NCI-H1417 (cell line): ENCODE data around the gene SAG.
A peak's percentile ranks its signal among the peaks of the same experiment; 100 is the strongest.

ENCODE experiments used
- DNase-seq, 3 experiments: peaks; one replicate each; lab custom pipeline; 2025; lab: John Stamatoyannopoulos, UW

The SAG gene

GRCh38 chr2:233380995-233381637 is 73.5 kb downstream of the SAG start:
- DNase-seq, result no peak

DNA sequence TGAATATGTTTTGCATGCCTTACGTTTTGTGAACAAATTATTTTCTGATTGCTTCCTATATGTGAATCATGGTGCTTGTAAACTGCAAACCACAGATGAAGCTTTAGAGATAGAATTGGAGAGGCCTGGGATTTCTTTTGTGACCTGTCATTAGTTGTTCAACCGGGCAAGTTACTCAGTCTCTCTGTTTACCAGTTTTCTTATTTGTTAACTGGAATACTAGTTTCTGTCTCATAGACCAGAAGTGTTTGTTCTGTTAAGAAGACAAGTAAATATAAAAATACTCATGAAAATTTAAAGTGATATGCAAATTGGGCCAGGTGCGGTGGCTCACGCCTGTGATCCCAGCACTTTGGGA is 74.0 kb downstream of the SAG start:
- DNase-seq, result no peak

DNA sequence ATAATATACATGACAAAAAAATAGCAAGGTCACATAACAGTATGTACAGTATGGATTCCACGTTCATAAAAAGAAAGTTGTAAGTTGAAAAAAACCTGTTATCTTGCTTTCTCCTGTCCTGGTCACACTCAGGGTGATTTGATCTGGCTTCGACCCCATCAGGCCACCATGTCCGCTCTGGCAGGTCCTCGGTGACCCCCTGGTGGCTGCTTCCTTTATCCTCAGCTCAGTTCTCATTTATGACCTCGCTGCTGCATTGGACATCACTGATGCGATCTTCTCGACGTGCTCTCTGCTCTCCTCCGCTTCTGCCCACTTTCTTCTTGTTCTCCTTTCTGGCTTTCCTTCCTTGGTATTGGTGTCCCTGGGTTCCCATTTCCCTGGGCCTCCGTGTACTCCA is 76.4 kb downstream of the SAG start:
- no peak for DNase-seq

DNA sequence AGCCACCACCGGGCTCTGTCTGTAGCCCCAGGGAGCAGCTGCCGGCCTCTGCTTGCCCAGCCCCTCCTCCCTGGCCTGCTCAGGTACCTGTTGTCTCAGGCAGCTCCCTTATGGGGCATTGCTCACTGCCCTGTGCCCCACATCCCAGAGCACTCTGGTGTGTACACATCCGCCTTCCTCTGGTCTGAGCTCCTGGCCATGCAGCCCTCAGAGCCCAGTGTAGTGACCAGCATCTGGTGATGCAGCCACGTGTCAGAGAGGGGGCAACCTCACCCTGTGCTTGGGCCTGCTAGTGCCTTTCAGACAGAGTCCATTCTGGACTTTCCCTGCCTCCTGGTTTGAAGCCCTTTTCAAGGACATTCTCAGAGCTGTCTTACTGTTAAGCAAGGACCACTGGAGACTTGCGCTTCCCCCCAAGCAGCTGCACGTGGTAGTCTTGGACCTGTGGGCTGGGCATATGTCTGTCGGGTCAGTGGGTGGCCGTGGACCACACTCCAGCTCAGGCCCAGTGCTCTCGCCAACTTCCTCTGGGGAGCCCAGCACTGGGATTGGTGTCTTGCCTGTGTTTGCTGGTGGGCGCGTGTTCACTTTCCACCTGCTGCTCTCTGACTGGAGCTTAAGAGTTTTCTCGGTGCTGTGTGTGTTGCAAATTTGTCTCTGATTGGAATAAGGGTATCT is 77.3 kb downstream of the SAG start:
- peak in 1 of 3 experiments; percentile 11 for DNase-seq

GRCh38 chr2:233385489-233386044 is 78.0 kb downstream of the SAG start:
- no peak for DNase-seq

DNA sequence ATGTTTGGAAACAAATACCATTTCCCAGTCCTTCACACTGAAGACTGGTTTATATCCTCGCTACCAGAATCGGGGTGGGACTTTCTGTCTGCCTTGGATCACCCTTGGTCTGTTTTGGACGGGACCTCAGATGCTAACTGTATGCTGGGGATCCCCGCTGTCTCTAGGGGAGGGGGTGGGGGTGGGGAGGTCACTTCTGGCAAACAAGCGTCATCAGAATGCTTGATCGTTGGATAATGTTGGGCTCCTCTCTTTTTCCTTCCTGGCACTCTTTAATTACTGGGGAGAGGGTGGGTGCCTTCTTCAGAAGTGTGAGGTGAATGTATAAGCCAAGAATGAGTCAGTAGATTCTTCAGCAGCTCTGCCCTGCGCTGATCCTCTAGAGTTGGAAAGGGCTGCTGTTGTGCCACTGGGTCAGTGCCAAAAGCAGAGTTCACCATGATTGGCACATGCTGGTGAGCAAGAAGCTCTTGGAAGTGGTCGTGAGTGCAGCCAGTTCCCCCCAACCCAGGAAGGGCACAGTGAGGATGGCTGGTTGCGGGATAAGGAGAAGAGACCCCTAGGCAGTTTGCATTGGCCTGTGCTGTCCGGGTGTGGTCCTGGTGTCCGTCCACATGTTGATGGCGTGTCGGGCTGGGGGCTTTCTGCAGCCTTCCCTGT is 78.9 kb downstream of the SAG start:
- no peak for DNase-seq

DNA sequence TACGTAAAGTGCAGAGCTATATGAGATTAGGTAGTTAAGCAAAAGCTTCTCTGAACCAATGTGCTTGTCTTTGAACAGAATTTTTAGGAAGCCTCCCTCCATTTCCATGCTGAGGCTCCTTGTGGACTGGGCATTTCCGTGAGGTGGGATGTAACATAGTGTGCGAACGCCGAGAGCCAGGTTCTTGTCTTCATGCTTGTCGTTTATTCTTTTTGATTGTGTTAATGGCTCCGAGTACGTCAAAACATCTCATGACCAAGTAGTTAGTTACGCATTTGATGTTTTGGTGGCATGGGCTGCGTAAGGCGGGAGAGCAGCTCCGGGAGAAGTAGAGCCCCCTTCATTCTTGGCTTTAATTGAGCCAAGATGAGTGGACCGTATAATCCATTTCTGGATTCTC is 79.6 kb downstream of the SAG start:
- DNase-seq, result no peak

GRCh38 chr2:233387667-233388528 is 80.3 kb downstream of the SAG start:
- no peak for DNase-seq

GRCh38 chr2:233389601-233390125 is 82.0 kb downstream of the SAG start:
- no peak for DNase-seq

GRCh38 chr2:233395687-233396086 is 88.1 kb downstream of the SAG start:
- no peak for DNase-seq
